Stimulated activated CD8-positive, alpha-beta memory T cell treated with anti-CD3 and anti-CD28 coated beads, Interleukin-7, amount 100 ng/mL, for 48 hours (primary cell): ENCODE results near the gene OTOS.

Experiments used
- DNase-seq, 2 donors: peaks; one replicate each; pipeline ENCODE4 v3.0.0-alpha.2; 2020; ENCODE audit warnings: low read depth in 1 of 2; ENCODE audit errors: extremely low read depth in 1 of 2

OTOS gene

DNA sequence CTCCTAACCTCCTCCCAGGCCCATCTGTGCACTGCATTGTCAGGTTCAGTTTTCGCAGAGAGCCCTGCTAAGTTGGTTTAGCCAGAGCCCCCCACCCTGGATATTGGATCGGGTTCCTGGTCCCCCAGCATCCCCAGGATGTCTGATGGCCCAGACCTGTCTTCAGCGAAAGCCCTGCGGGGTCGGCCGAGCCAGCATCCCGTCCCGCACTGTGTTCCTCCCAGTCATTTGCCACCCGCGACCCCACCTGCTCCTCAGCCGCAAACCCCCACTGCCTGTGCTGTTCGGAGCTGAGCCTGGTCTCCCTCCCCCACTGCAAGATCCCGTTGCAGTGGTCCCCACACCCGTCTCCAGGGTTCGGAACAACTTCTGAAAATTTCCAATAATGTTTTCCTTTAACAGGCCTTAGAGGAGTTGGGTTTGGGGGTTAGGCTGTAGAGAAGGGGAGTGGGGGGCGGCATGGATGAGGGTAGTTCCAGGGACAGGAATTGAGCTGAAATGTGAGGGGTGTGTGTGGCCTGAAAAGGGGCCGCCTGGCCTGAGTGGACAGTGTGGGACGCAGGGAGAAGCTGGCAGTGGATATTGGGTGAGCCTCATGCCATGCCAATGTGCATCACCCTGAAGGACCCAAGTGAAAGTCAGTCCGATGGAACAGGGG is 2.7 kb downstream of the OTOS start:
- no peak for DNase-seq

DNA sequence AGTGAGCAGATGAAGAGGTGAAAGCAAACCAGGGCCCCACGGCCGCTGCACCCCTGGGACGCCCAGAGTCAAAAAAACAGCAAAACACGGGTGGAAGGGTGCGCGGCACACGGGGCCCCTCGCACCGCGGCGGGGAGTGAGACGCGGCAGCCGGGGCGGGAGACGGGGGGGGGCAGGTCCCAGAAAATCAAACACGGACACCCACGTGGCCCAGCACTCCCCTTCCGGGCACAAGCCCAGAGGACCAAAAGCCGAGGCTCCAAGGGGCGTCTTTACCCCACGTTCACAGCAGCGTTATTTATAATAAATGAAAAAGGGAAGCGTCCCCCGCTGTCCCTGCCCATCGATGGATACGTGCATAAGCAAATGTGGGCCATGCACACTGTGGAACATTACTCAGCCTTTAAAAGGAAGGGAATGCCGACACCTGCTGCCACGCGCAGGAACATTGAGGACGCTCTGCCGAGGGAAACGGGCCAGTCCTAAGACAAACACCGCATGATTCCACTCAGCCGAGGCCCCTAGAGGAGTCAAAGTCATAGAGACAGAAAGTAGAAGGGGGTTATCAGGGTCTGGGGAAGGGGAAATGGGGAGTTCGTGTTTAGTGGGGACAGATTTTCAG is 3.7 kb downstream of the OTOS start:
- no peak for DNase-seq

DNA sequence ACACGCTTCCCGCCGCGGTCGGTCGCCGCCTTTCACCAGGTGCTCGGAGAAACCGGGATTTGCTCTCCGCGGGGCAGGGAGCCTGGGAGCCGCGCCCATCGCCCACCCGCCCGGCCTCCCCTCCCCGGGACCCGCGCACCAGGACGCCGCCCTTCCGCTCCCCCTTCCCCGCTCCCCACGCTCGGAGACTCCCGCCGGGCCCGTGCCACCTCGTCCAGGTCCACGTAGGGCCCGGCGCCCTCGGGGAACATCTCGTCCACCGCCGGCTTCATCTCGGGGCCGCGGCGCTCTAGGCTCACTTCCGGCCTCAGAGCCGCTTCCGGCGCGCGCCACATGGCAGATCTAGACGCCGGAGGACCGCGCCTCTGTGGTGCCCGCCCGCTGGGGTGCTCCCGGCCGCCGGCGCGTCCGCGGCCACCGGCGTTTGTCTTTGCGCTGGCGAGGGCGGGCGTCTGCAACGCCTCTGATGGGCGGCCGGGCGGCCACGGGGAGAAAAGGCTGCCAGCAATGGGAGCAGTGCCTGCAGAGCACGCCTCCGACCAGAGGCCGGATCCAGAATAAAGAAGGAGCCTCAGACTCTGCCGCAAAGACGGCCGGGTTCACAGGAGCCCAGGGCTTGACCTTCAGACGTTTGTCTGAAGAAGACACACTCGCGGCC is 4.3 kb downstream of the OTOS start, which contains the start of gene COPS9:
COPS9 (minus strand) TSS at position 293 of the 658 bp plus-strand sequence; CDS start at position 272, 21 bp downstream.
- DNase-seq: peak; percentile 71 to 74

DNA sequence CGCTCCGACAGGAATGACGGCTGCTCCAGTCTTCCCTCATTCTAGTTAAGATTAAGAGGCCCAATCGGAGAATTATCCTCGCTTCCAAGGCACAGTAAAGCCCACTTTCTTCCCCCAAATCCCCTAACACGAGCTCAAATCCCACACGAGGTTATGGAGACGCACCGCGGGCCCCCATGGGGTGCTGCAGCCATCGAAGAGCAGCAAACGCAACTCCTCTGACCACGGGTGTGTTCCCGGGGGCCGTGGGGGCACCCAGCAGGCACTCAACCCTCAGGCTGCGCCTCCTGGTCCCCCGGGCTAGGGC is 4.8 kb downstream of the OTOS start:
- no peak for DNase-seq

DNA sequence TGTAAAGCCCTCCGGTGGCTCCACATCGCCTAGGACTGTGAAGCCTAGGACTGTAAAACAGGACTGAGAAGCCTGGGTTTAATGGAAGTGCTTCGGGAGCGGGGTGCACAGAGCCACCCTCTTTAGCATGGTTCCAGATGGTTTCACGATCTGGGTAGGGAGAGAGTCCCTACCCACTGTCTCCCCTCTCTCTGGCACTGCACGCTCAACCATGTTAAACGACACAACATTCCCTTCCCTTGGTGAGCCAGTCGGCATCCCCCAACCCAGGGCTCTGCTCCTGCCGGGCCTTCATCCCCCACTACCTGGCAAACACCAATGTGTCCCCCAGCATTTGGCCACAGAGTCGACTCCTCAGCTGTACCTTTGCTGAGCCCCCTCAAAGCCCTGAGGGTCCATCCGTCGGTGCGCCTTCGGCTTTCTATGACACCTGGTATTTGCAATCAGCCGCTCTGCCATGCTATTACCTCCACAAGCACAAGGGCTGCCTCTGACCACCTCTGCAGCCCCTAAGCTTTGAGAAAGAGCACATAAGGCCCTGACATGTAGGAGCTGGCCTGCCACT is 5.4 kb downstream of the OTOS start:
- DNase-seq: no peak

DNA sequence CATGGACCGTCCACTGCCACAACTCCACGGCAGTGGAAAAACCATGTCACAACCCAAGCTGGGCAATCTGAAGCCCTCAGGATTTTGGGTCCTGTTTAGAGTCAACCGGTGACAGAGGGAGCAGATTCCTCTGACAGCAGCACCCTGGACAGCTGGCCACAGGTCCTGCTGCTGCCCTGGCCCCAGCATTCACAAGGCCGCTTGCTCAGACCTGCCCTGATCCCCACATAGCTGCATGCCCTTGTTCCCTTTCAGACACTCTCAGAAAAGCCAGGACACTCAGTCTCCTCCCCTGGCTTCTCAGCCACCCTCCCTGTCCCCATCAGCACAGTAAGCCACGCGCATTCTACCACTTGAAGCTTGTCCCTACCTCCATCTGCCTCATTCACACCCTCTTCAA is 6.0 kb downstream of the OTOS start:
- DNase-seq: no peak

DNA sequence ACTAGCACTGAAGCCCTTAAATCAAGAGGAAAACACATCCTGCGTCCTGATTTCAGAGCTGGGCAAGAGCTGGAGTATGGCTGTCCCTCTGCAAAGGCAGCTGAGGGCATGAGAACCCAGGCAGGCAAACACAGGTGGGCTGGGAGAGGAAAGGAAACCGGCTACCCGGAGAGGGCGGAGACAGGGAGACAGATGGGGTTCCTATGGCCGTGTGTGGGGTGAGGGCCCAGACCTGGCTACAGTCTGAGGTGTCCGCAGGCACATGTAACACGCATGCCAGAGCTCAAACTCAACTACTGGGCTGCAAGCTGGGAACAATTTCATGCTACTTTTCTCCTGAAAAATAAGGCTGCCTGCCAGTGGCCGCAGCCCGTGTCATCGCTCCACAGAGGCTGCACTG is 7.1 kb downstream of the OTOS start:
- DNase-seq: no peak

DNA sequence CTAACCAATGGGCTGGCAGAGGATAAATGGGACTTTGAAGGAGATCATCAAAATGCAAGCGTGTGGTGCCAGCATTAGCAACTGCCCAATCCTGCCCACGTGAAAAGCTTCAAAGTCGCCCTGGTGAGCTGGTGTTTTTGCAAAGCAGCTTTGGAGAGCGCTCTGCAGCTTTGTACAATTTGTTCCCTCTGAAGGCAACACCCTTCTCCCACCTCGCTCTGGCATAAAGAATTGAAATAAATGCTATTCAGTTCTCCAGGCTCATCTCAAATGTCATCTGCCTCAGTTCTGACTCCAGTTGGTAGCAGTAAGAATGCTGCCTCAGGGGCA is 7.8 kb downstream of the OTOS start:
- DNase-seq: no peak

DNA sequence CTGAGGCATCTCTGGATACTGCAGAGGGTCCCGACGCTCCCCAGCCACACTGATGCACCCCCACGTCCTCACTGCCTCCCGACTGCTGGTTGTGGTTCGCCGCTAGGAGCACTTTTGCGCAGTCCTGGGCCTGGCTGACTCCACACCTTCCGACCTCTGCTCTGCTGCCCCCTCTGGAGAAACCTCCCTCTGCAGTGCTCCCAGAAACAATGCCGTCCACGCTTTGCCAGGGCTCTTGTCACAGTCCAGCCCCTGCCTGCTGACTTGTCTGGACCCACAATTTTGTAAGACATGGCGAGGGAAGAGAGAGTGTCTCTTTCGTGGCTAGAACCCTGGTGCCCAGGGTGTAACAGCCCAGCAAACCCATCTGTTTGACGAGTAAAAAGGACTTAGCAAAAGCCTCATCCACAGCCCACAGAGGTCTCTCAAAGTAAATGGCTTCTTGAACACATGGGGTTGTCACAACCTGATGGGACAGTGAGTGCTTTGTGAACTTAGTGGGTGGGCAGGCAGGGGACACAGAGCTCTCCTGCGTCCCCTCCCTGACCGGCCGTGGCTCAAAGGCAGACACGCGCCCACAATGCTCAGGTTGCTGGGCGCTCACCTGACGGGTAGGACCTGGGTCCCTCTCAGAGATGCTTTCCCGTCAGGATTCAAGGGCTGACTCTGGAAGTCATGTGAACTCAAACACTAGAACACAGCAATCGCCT is 8.4 kb downstream of the OTOS start:
- no peak for DNase-seq

DNA sequence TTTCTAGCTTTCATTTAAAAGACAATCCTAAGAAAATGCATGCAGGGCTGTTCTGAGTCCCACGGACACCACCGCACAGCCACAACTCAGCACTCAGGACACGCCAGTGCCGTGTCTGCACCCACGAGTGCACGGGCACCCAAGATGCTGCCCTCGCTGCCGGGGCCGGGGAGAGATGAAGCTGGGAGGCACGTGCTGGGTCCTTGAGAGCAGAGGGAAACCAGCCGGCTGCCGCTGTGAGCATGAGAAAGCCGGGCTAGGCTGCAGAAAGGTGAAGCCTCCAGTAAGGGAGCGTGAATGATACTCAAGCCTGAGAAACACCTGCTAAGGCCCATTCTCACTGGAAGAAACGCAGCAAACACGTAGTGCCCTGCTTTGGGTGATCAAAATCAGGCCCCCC is 9.2 kb downstream of the OTOS start:
- no peak for DNase-seq

DNA sequence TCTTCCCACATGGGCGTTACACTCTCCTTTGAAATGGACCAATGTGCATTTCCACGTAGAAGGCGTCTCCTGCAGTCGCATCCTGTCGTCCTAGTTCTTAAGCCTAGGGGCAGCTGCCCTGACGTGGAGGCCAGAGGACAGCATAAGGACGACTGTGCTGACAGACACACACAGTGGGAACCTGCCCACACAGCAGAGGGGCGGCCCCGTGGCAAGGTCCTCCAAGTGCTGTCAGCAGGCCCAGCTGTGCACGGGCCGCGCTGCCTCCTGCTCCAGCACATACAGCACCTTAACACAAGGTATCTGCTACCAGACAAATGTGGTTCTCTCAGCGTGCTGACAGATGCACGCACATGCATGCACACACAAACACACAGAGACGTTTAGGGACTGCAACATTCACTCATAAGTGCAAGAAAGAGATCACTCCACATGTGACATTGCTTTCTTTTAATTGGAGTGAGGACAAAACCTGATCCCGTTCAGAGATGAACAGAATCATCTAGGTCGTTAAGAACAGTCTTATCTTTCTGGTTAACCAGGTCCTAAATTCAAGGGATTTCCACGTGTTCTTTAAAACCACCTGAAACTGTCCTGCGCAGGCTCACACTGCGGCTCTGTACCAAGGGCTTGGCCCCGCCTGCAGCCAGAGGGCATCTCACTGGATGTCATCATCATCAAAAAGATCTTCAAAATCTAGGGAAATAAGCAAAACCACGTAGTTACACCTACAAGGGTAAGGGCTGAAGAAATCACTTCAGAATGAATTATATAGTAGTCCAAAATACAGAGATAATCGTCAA is 9.9 kb downstream of the OTOS start:
- no peak for DNase-seq

DNA sequence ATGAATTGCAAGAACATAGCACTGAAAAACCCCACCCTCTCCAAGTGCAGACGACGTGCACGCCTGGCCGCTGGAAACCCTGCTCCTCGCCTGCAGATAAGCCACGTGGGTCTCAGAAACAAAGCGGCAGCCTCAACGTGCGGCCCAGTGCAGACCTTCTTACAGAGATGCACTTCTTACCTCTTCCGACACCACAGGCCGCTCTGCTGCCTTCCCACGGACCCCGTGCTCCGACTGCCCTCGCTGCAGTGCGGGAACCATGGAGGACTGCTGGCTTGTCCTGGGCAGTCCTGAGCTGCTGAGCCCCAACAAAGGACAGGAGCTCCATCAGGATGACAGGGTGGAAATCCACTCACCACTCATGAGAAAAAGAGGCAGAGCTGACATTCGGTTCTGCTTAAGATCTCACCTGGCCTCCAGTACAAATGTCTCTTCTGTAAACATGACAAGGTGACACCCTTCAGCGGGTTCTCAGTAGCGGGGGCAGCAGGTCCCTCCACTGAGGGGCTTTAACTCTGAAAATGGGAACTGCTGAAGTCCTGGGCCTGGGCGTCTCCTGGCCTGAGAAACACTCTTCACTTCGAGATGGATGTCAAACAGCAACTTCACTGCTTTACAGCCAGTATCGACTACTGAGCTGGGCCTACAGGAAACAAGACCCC is 10.6 kb downstream of the OTOS start:
- no peak for DNase-seq

DNA sequence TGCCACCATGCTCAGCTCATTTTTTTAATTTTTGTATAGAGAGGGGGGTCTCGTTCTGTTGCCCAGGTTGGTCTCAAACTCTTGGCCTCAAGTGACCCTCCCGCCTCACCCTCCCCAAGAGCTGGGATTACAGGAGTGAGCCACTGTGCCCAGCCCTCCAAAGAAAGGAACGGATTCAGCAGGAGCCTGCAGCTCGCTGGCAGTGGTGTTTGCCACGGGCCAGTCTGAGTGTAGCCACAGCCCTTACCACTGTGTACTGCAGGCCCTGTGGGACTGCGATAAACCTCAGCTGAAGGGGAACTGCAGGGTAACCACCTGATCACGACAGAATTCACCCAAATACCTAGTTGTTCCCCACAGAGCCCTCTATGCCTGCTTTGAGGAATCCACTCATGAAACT is 11.1 kb downstream of the OTOS start:
- no peak for DNase-seq

DNA sequence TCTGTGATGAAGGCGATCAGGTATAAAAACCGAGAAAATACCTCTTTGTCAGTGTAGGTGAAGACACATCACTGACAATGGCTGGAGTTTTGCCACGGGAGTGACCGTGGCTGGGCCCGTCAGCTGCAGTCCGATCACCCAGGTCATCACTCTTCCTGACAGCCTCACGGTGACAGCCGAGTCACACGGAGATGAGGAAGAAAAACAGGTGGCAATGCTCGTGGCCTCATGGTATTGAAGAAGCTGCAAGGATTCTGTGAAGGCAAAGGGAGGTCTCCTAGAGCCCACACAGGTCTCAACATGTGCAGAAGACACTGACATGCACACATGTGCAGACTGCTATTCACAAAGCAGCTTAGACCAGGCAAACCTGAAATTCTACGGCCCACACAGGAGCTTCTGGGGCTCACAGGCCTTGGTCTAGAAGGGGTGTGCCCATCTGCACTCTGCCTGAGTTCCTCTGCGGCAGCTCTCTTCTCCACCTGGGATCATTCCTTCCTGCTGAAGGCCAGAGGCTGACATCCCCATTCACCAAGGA is 11.8 kb downstream of the OTOS start:
- no peak for DNase-seq

DNA sequence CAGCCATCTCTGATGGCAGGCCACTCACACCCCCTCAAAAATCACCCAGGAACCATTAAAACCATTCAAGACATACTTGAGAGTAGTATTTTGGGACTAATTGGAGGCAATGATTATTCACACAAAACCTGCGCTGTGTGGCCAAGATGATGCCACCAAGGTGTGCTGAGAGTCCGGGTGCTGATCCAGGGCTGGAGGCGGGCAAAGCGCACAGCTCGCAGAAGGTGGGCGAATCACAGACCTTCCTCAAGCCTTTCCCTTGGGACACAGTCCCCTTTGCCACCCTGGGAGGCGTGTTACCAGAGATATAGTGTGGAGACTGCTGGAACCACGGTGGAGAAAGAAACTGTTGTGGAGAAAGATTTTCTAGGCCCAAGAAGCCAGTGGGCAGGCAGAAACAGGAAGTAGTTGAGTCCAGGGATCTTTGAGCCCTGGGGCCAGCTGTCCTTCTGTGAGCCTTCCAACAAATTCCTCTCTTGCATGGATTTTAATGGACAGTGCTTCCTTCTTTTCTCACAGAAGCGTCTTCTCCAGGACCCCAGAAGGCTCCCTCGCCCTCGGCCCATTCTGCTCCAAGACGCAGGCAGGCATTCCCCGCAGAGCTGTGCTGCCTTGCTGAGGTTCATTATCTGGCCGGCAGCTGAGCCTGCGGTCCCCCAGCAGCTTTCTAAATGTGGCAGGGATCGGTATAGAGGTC is 12.4 kb downstream of the OTOS start:
- DNase-seq: no peak

DNA sequence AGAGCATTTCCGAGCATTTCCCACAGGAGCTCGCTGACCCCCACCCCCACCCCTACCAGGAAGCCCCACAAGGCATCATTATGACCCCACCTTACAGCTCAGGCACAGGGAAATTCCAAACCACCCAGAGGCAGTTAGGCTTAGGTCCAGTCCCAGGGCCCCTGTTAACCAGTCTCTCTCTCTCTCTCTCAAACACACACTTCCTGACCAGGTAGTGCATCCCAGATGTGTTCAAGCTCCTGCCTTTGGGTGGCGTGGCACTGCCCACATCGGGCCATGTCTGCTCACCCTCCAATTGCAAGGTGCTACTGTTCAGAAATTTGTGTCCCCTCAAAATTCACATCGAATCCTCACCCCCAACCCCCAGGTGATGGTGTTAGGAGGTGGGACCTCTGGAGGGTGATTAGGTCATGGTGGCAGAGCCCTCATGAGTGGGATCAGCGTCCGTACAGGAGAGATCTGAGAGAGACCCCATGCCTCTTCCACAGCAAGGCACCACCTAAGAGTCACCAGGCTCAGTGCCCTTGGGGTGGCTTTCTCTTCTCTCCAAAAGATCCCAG is 13.2 kb downstream of the OTOS start:
- DNase-seq: no peak

DNA sequence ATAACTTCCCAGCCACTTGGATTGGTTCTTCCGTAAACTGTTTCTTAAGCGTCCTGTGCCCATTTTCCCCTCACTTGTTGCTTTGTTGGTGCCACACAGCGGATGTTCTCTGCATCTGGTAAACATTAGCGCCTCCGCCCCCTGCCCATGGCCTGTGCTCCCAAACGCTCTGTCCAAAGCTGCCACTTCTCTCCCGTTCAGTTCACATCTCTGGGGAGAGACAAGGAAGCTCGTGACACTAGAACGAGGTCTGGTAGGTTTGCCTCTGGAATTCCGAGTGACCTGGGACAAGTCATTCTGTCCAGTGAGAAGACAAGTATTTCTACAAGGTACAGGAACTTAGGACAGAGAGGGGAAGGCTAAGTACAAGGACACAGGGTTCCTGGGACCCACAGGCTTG is 13.7 kb downstream of the OTOS start:
- DNase-seq: no peak

DNA sequence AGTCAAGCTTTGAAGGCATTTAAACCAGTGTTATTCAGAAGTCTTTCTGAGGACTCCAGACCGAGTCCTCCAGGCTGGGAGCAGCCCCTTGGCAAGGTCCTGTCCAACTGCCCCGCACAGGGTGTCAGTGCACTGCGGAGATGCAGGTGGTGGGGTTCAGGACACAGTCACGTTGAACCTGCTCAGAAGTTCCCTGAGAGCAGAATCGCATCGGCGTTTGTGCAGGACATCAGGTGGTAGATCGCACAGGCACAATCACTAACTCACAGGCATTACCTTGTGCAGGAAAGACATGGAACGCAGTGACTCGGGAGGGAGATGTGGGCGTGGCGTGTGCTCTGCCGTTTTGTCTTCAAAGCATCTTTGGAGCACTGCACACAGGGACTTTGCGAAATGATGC is 14.7 kb downstream of the OTOS start:
- DNase-seq: no peak

DNA sequence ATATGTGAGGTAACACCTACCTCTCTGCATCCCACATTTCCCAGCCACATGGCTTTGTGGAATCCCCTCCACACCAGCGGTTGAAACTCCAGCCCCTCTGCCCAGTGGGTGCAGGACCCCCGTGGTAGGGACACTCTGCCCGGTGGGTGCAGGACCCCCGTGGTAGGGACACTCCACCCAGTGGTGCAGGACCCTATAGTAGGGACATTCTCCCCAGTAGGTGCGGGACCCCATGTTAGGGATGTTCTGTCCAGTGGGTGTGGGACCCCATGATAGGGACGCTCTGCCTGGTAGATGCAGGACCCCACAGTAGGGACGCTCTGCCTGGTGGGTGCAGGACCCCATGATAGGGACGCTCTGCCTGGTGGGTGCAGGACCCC is 15.8 kb downstream of the OTOS start:
- no peak for DNase-seq
